H1 (cell line): ENCODE measurements around the gene VSTM2L. TPM values are rescaled to one million over a fixed set of nuclear protein-coding genes. Genes with fewer than 3 reads are reported as not detected.

Source experiments
- CTCF ChIA-PET: fragments of 300-600 bp; sonication (Branson Sonifier 250); formaldehyde crosslinking; loops from one replicate; lab custom pipeline; 2021; ENCODE audit not compliant: partially characterized antibody; lab: Charles Lee
- POLR2A ChIA-PET: fragments of 300-600 bp; sonication (Branson Sonifier 250); formaldehyde crosslinking; loops from one replicate; lab custom pipeline; 2021; ENCODE audit warnings: inconsistent platforms; ENCODE audit not compliant: partially characterized antibody; lab: Charles Lee
- DNase-seq, 2 experiments: peaks; one replicate each; pipeline versions ENCODE4 v3.0.0 to v3.0.0-alpha.2; 2010 to 2022; ENCODE audit warnings: low spot score in 2 of 2, low read depth in 1 of 2, mixed read lengths in 1 of 2
- FAIRE-seq: peaks from 2 replicates; lab custom pipeline; 2011; peaks lifted over from hg19 to GRCh38; lab: Jason Lieb, UNC
- H2AFZ ChIP-seq: 2 replicates; pipeline ENCODE4 v1.8.1; 2012; ENCODE audit warnings: low read length, inconsistent platforms
- H2AK5ac ChIP-seq: 2 replicates; pipeline ENCODE4 v1.6.1; 2013; ENCODE audit warnings: low read depth, low read length
- H2BK120ac ChIP-seq: replicated peaks from 2 replicates; pipeline ENCODE3; 2013; ENCODE audit warnings: low read depth, low read length, inconsistent platforms
- H2BK12ac ChIP-seq: 2 replicates; pipeline ENCODE4 v1.6.1; 2013; ENCODE audit warnings: low read depth, low read length
- H2BK15ac ChIP-seq: 2 replicates; pipeline ENCODE4 v1.6.1; 2013; ENCODE audit warnings: low read length
- H2BK20ac ChIP-seq: 2 replicates; pipeline ENCODE4 v1.6.1; 2013; ENCODE audit warnings: low read length
- H2BK5ac ChIP-seq: 2 replicates; pipeline ENCODE4 v1.6.1; 2013; ENCODE audit warnings: low read depth, low read length
- H3K14ac ChIP-seq: 2 replicates; pipeline ENCODE4 v1.6.1; 2013; ENCODE audit warnings: inconsistent platforms; ENCODE audit not compliant: insufficient read length
- H3K18ac ChIP-seq: 2 replicates; pipeline ENCODE4 v1.6.1; 2013; ENCODE audit warnings: low read length; ENCODE audit errors: extremely low read depth
- H3K23ac ChIP-seq: 2 replicates; pipeline ENCODE4 v1.6.1; 2013; ENCODE audit warnings: inconsistent platforms; ENCODE audit not compliant: insufficient read length
- H3K23me2 ChIP-seq: 2 replicates; pipeline ENCODE4 v1.6.1; 2013; ENCODE audit warnings: low read depth, low read length
- H3K27ac ChIP-seq: 2 replicates; pipeline ENCODE4 v1.6.1; 2011; ENCODE audit warnings: low read depth, low read length, inconsistent platforms
- H3K27me3 ChIP-seq, 4 experiments: replicated peaks in 1 of 4; 1 replicate in 1 of 4; 2 replicates in 3 of 4; pipeline versions ENCODE4 v1.6.1 to v1.8.1; 2011 to 2013; ENCODE audit warnings: low read length in 3 of 4, mild to moderate bottlenecking in 3 of 4, inconsistent platforms in 2 of 4, mixed read lengths in 2 of 4, moderate library complexity in 1 of 4; ENCODE audit not compliant: control insufficient read depth in 3 of 4, insufficient read depth in 3 of 4; ENCODE audit errors: extremely low read depth in 1 of 4
- H3K36me3 ChIP-seq, 4 experiments: 2 replicates each; pipeline versions ENCODE4 v1.6.1 to v1.8.1; 2011 to 2013; ENCODE audit warnings: mild to moderate bottlenecking in 4 of 4, low read length in 3 of 4, moderate library complexity in 2 of 4, control low read depth in 1 of 4, inconsistent platforms in 1 of 4; ENCODE audit not compliant: insufficient read depth in 4 of 4, control insufficient read depth in 2 of 4
- H3K4ac ChIP-seq: replicated peaks from 2 replicates; pipeline ENCODE3; 2013; ENCODE audit warnings: low read length, low read depth, mixed read lengths, inconsistent platforms; ENCODE audit not compliant: insufficient read length
- H3K4me1 ChIP-seq, 4 experiments: replicated peaks in 1 of 4; 1 replicate in 1 of 4; 2 replicates in 3 of 4; pipeline versions ENCODE4 v1.6.1 to v1.8.1; 2011 to 2013; ENCODE audit warnings: low read length in 3 of 4, inconsistent platforms in 2 of 4, mixed read lengths in 1 of 4; ENCODE audit not compliant: insufficient read depth in 4 of 4, control insufficient read depth in 3 of 4
- H3K4me2 ChIP-seq, 2 experiments: 2 replicates each; pipeline versions ENCODE4 v1.6.1 to v1.8.1; 2011 to 2013; ENCODE audit warnings: low read depth in 2 of 2, low read length in 2 of 2, control low read depth in 1 of 2, inconsistent platforms in 1 of 2, mild to moderate bottlenecking in 1 of 2; ENCODE audit not compliant: insufficient read depth in 1 of 2
- H3K4me3 ChIP-seq, 4 experiments: fragments of 200-600, 300-600 bp in 1 of 4; sonication (generic), shearing (Covaris generic), sonication (Bioruptor Twin) in 1 of 4; 2 replicates each; pipeline versions ENCODE4 v1.5.1 to v1.8.1; 2011 to 2016; ENCODE audit warnings: low read length in 4 of 4, low read depth in 3 of 4, control low read depth in 2 of 4, inconsistent platforms in 2 of 4, mild to moderate bottlenecking in 2 of 4, mixed read lengths in 1 of 4, moderate library complexity in 1 of 4; ENCODE audit not compliant: insufficient read depth in 2 of 4; ENCODE audit errors: extremely low read depth in 1 of 4
- H3K56ac ChIP-seq: replicated peaks from 2 replicates; pipeline ENCODE3; 2013; ENCODE audit warnings: low read depth, mild to moderate bottlenecking, mixed read lengths, low read length, inconsistent platforms; ENCODE audit not compliant: insufficient read length
- H3K79me1 ChIP-seq: 2 replicates; pipeline ENCODE4 v1.6.1; 2013; ENCODE audit warnings: low read depth, low read length, control low read depth
- H3K79me2 ChIP-seq, 2 experiments: 2 replicates each; pipeline versions ENCODE4 v1.6.1 to v1.8.1; 2012 to 2013; ENCODE audit warnings: low read length in 2 of 2, mild to moderate bottlenecking in 2 of 2, inconsistent platforms in 1 of 2; ENCODE audit not compliant: insufficient read depth in 2 of 2, control insufficient read depth in 1 of 2
- H3K9ac ChIP-seq, 4 experiments: replicated peaks in 1 of 4; 1 replicate in 1 of 4; 2 replicates in 3 of 4; pipeline versions ENCODE4 v1.6.1 to v1.8.1; 2011 to 2013; ENCODE audit warnings: low read depth in 3 of 4, low read length in 3 of 4, control low read depth in 2 of 4, mild to moderate bottlenecking in 2 of 4, moderate library complexity in 2 of 4, inconsistent platforms in 1 of 4; ENCODE audit errors: extremely low read depth in 1 of 4
- H3K9me3 ChIP-seq, 2 experiments: 2 replicates each; pipeline versions ENCODE4 v1.6.1 to v1.8.1; 2012 to 2013; ENCODE audit warnings: mild to moderate bottlenecking in 2 of 2, moderate library complexity in 2 of 2, control low read depth in 1 of 2, inconsistent platforms in 1 of 2, low read depth in 1 of 2, low read length in 1 of 2, mixed read lengths in 1 of 2; ENCODE audit not compliant: insufficient read depth in 2 of 2
- H4K20me1 ChIP-seq, 2 experiments: replicated peaks in 1 of 2; 2 replicates each; pipeline versions ENCODE3 to v1.8.1; 2011 to 2013; ENCODE audit warnings: inconsistent platforms in 2 of 2, low read length in 2 of 2, mild to moderate bottlenecking in 1 of 2; ENCODE audit not compliant: insufficient read depth in 2 of 2, control insufficient read depth in 1 of 2
- H4K5ac ChIP-seq: 2 replicates; pipeline ENCODE4 v1.6.1; 2013; ENCODE audit warnings: low read length, low read depth, mixed read lengths, inconsistent platforms; ENCODE audit not compliant: insufficient read length
- H4K8ac ChIP-seq: 2 replicates; pipeline ENCODE4 v1.8.0; 2013; ENCODE audit warnings: mild to moderate bottlenecking, moderate library complexity, low read length, inconsistent platforms; ENCODE audit not compliant: insufficient read depth; ENCODE audit errors: extremely low read depth
- H4K91ac ChIP-seq: replicated peaks from 2 replicates; pipeline ENCODE3; 2013; ENCODE audit warnings: low read length, mixed read lengths, inconsistent platforms; ENCODE audit not compliant: insufficient read length
- ATF3 ChIP-seq: IDR thresholded peaks from 2 replicates; pipeline ENCODE4 v1.6.1; 2011; ENCODE audit warnings: low read depth, mild to moderate bottlenecking, low read length; ENCODE audit not compliant: insufficient read depth
- CBX5 ChIP-seq: fragments of 300-800, 300-1000 bp; sonication (generic); IDR thresholded peaks from 2 replicates; pipeline ENCODE4 v1.7.1; 2016; ENCODE audit warnings: antibody characterized with exemption, low read length, low read depth
- EP300 ChIP-seq, 2 experiments: IDR thresholded peaks; 1 replicate in 1 of 2; 2 replicates in 1 of 2; pipeline ENCODE4 v1.6.1; 2011 to 2012; ENCODE audit warnings: low read depth in 2 of 2, low read length in 2 of 2, mild to moderate bottlenecking in 2 of 2, borderline replicate concordance in 1 of 2, inconsistent platforms in 1 of 2, moderate library complexity in 1 of 2
- PHF8 ChIP-seq: fragments of 200-600 bp; sonication (generic); conservative IDR thresholded peaks from 2 replicates; pipeline ENCODE4 v1.7.1; 2012; ENCODE audit warnings: low read depth, mild to moderate bottlenecking, inconsistent platforms, low read length, moderate library complexity
- RBBP5 ChIP-seq: IDR thresholded peaks from 2 replicates; pipeline ENCODE4 v1.7.1; 2012; ENCODE audit warnings: low read depth, mild to moderate bottlenecking, inconsistent platforms, low read length, moderate library complexity, borderline replicate concordance
- RFX5 ChIP-seq: IDR thresholded peaks from 2 replicates; pipeline ENCODE4 v1.6.1; 2011; ENCODE audit warnings: low read depth, low read length, improper control_type of control experiment, borderline replicate concordance
- SIRT6 ChIP-seq: IDR thresholded peaks from one replicate; pipeline ENCODE4 v1.7.1; 2012; ENCODE audit warnings: low read length, inconsistent platforms
- SP1 ChIP-seq: IDR thresholded peaks from 2 replicates; pipeline ENCODE4 v1.6.1; 2011; ENCODE audit warnings: low read depth, low read length
- SP2 ChIP-seq: IDR thresholded peaks from 2 replicates; pipeline ENCODE4 v1.6.1; 2012; ENCODE audit warnings: mild to moderate bottlenecking, low read length, inconsistent platforms
- SRF ChIP-seq: IDR thresholded peaks from 2 replicates; pipeline ENCODE4 v1.6.1; 2011; ENCODE audit warnings: mild to moderate bottlenecking, low read depth, low read length, moderate library complexity
- SUZ12 ChIP-seq: fragments of 200-600 bp; sonication (generic); IDR thresholded peaks from 2 replicates; pipeline ENCODE4 v1.6.1; 2012; ENCODE audit warnings: mild to moderate bottlenecking, inconsistent platforms, low read length, moderate library complexity, mixed read lengths
- USF2 ChIP-seq: IDR thresholded peaks from 2 replicates; pipeline ENCODE4 v1.6.1; 2011; ENCODE audit warnings: low read length, improper control_type of control experiment
- WGBS, 2 experiments: shearing (Covaris generic) in 1 of 2; methylation state at CpG; one replicate each; pipeline versions ENCODE4 v1.1.6 to v1.1.7; 2013 to 2015; ENCODE audit warnings: low lambda C conversion rate in 2 of 2, mixed read lengths in 2 of 2, inconsistent platforms in 1 of 2, low coverage in 1 of 2, missing lambda C conversion rate in 1 of 2; ENCODE audit not compliant: insufficient replicate concordance in 2 of 2, insufficient coverage in 1 of 2, insufficient read length in 1 of 2; ENCODE audit errors: extremely low coverage in 1 of 2, missing lambda C conversion rate in 1 of 2; 5-methylcytosine and 5-hydroxymethylcytosine counted together
- polyA plus RNA-seq, 7 experiments: library from polyadenylated mRNA; depleted of rRNA in 3 of 7; stranded (reverse) in 5 of 7; unstranded in 2 of 7; fragments of >200 nt in 5 of 7; fragments of 200-250 nt in 2 of 7; gene quantifications; 1 replicate in 5 of 7; 2 replicates in 1 of 7; 4 replicates in 1 of 7; pipeline versions ENCODE4 v1.2.1 to v1.2.3, GENCODE V29; 2011 to 2013; ENCODE audit warnings: missing spikeins in 2 of 7, mixed read lengths in 2 of 7
- total RNA-seq: library from RNA; stranded (reverse); fragmentation: NEBNext Ultra II Directional; extraction: Animal tissue kit (Norgen Biotek cat#: 25700); gene quantifications from 2 replicates; pipeline ENCODE4 v1.2.1, GENCODE V29; 2021

The VSTM2L gene
- total and polyA plus RNA-seq, 2 of the 8 experiments (the other 6 are each of a cell fraction or from before 2014, with no cell fraction given) = 1.3 to 3.2 TPM

- Histone ChIP-seq H2AFZ (no peak overlapping the region), H3K23ac (no peak overlapping the region), H3K79me2 (no peaks in the 10 kb centered on the region), H2BK15ac (no peak overlapping the region), H3K4me2 (no peak overlapping the region), H3K4ac (no peak overlapping the region), H3K4me1 (peaks cover 4 to 14% (median 5%) of the 10 kb centered on the region in 4 experiments), H2BK120ac (no peak overlapping the region), H3K27ac (no peak overlapping the region), H3K4me3 (no peak overlapping the region), H2BK20ac (no peak overlapping the region), H3K9ac (no peak overlapping the region), H3K36me3 (no peaks in the 10 kb centered on the region), H2BK5ac (no peak overlapping the region), H3K9me3 (no peaks in the 10 kb centered on the region), H4K91ac (no peak overlapping the region), H2AK5ac (no peak overlapping the region), H3K14ac (no peak overlapping the region), H2BK12ac (no peak overlapping the region), H3K23me2 (no peaks in the 10 kb centered on the region; the same call in 1 of the 2 replicates), H3K27me3 (no peaks in the 10 kb centered on the region; a peak in 2 of 7 replicates), H4K5ac (no peak overlapping the region), H3K79me1 (no peaks in the 10 kb centered on the region), H3K18ac (no peak overlapping the region), H3K56ac (no peak overlapping the region), H4K20me1 (peaks cover 0 to 1% of the 10 kb centered on the region in 2 experiments), H4K8ac (no peak overlapping the region)
- WGBS, 2 experiments = 81% methylated on average over 6 of the region's 6 CpGs; no CpG with 5 or more reads in 1 of the 2 experiments
- ChIA-PET POLR2A (no interaction called here), CTCF (no interaction called here)
- FAIRE-seq = no peak
- no peak for DNase-seq
- no peak for TF ChIP-seq PHF8
- no peak for TF ChIP-seq ATF3
- no peak for TF ChIP-seq RFX5
- TF ChIP-seq SP2 = no peak
- no peak for TF ChIP-seq USF2
- no peak for TF ChIP-seq RBBP5
- TF ChIP-seq CBX5 = no peak
- no peak for TF ChIP-seq SUZ12
- TF ChIP-seq SIRT6 = no peak
- TF ChIP-seq SRF = no peak
- no peak for TF ChIP-seq EP300 (IDR thresholded peaks at IDR 0.05; ENCODE audit: borderline replicate concordance in 1 of 2, low read depth in 2 of 2, low read length in 2 of 2)
- no peak for TF ChIP-seq SP1
Observed at GRCh38 chr20:37921341-37921929, 18.5 kb downstream of the VSTM2L start.
